Astrocyte of the hippocampus (primary cell): ENCODE measurements around the gene SMG6.

ENCODE experiments used
- DNase-seq: peaks from one replicate; pipeline ENCODE4 v3.0.0; 2011; ENCODE audit warnings: low read depth, low spot score

Gene SMG6

GRCh38 chr17:2060681-2061440 is 242.7 kb downstream of the SMG6 start:
- DNase-seq: no peak

- no peak for DNase-seq
Observed at GRCh38 chr17:2060385-2060658, 243.3 kb downstream of the SMG6 start.

- no peak for DNase-seq
Observed at GRCh38 chr17:2059547-2060384, 243.8 kb downstream of the SMG6 start.

GRCh38 chr17:2058586-2059546 is 244.7 kb downstream of the SMG6 start:
- peak; percentile 81 for DNase-seq

- DNase-seq: peak; percentile 56
Observed at GRCh38 chr17:2057760-2058585, 245.6 kb downstream of the SMG6 start.

GRCh38 chr17:2057175-2057759 is 246.3 kb downstream of the SMG6 start:
- DNase-seq: peak; percentile 67

- peak; percentile 77 for DNase-seq
Observed at GRCh38 chr17:2056206-2057174, 247.1 kb downstream of the SMG6 start.

- peak; percentile 75 for DNase-seq
Observed at GRCh38 chr17:2055292-2056205, 248.0 kb downstream of the SMG6 start.

- peak; percentile 93 for DNase-seq
Observed at GRCh38 chr17:2054512-2055291, 248.9 kb downstream of the SMG6 start, which contains the start of gene HIC1. Gene HIC1, plus strand, starts transcription at chr17:2055103. Its CDS starts 1,588 bp downstream, at chr17:2056691.

- no peak for DNase-seq
Observed at GRCh38 chr17:2054262-2054511, 249.4 kb downstream of the SMG6 start.

GRCh38 chr17:2053380-2054261 is 250.0 kb downstream of the SMG6 start:
- peak; percentile 89 for DNase-seq

GRCh38 chr17:2051933-2052559 is 251.5 kb downstream of the SMG6 start:
- DNase-seq: no peak

GRCh38 chr17:2051061-2051932 is 252.3 kb downstream of the SMG6 start:
- DNase-seq: peak; percentile 79

- DNase-seq: peak; percentile 91
Observed at GRCh38 chr17:2050300-2051060, 253.1 kb downstream of the SMG6 start.
